ENCODE measurements around the gene CLSTN2.

- TF ChIP-seq GABPA (IDR thresholded peaks at IDR 0.05 in 1 of 2, conservative IDR thresholded peaks at IDR 0.05 in 1 of 2) (no peak), CTCF (IDR thresholded peaks at IDR 0.05; ENCODE audit: low read depth, low read length, missing input control) (no peak), EGR1 (IDR thresholded peaks at IDR 0.05; ENCODE audit: low read depth in 2 of 2) (no peak), REST (IDR thresholded peaks at IDR 0.05) (no peak), RAD21 (IDR thresholded peaks at IDR 0.05) (no peak), ZBTB33 (IDR thresholded peaks at IDR 0.05) (no peak), ATF3 (IDR thresholded peaks at IDR 0.05) (no peak), HNF4A (conservative IDR thresholded peaks at IDR 0.05) (no peak)
These were observed 489.7 kb downstream of the CLSTN2 start for GRCh38 chr3:140424726-140425125.
